Measurements from ENCODE around the gene RFPL2.
"Not testable (repeated sequence)": the region's sequence is repeated elsewhere in the genome, so short reads cannot be mapped to it uniquely, and the experiment has no call there.

Gene RFPL2

GRCh38 chr22:32199961-32200360 is 4.9 kb downstream of the RFPL2 start:
- no peak for TF ChIP-seq CTCF (IDR thresholded peaks at IDR 0.05; ENCODE audit: extremely low read depth, missing control alignments)
- DNase-seq (ENCODE audit: low spot score) = no peak

GRCh38 chr22:32199341-32199740 is 5.5 kb downstream of the RFPL2 start:
- TF ChIP-seq CTCF (IDR thresholded peaks at IDR 0.05; ENCODE audit: extremely low read depth, missing control alignments) = no peak
- DNase-seq (ENCODE audit: low spot score) = no peak

GRCh38 chr22:32197553-32198226 is 7.2 kb downstream of the RFPL2 start:
- not testable (repeated sequence) for DNase-seq (ENCODE audit: low spot score)

GRCh38 chr22:32195900-32196299 is 9.0 kb downstream of the RFPL2 start:
- DNase-seq (ENCODE audit: low spot score) = not testable (repeated sequence)

- not testable (repeated sequence) for DNase-seq (ENCODE audit: low spot score)
Measured at GRCh38 chr22:32193346-32193745, 11.5 kb downstream of the RFPL2 start.

- DNase-seq (ENCODE audit: low spot score) = not testable (repeated sequence)
Measured at GRCh38 chr22:32191021-32191420, 13.9 kb downstream of the RFPL2 start.

- no peak for DNase-seq (ENCODE audit: low spot score)
- no peak for TF ChIP-seq CTCF (IDR thresholded peaks at IDR 0.05; ENCODE audit: extremely low read depth, missing control alignments)
Measured at GRCh38 chr22:32185821-32186220, 19.1 kb downstream of the RFPL2 start.

- no peak for TF ChIP-seq CTCF (IDR thresholded peaks at IDR 0.05; ENCODE audit: extremely low read depth, missing control alignments)
Measured at GRCh38 chr22:32183625-32184024, 21.2 kb downstream of the RFPL2 start.

GRCh38 chr22:32181043-32181442 is 23.8 kb downstream of the RFPL2 start:
- TF ChIP-seq CTCF (IDR thresholded peaks at IDR 0.05; ENCODE audit: extremely low read depth, missing control alignments) = no peak
- no peak for DNase-seq (ENCODE audit: low spot score)

More at GRCh38 chr22:32183625-32184024, 21.2 kb downstream of the RFPL2 start:
- DNase-seq (ENCODE audit: low spot score) = no peak
